Prostate gland (tissue), 2 donors: ENCODE measurements around the gene SLC23A3.

Experiments used
- POLR2A ChIP-seq: fragments of 450-650 bp; IDR thresholded peaks from one replicate; pipeline ENCODE4 v1.6.1; 2016; ENCODE audit warnings: antibody characterized with exemption, mild to moderate bottlenecking
- POLR2AphosphoS5 ChIP-seq: sonication (generic); formaldehyde crosslinking; IDR thresholded peaks from one replicate; pipeline ENCODE4 v1.6.1; 2017; ENCODE audit warnings: antibody characterized with exemption
- TF ChIP-seq, protein P1 (sequence below), 4 experiments: fragments of 200-600 bp in 2 of 4; fragments of 450-650 bp in 2 of 4; sonication (generic) in 2 of 4; IDR thresholded peaks; 1 replicate in 3 of 4; 2 replicates in 1 of 4; pipeline ENCODE4 v1.5.1; 2016 to 2019; ENCODE audit warnings: antibody characterized with exemption in 4 of 4, mild to moderate bottlenecking in 2 of 4, moderate library complexity in 2 of 4

DNA sequence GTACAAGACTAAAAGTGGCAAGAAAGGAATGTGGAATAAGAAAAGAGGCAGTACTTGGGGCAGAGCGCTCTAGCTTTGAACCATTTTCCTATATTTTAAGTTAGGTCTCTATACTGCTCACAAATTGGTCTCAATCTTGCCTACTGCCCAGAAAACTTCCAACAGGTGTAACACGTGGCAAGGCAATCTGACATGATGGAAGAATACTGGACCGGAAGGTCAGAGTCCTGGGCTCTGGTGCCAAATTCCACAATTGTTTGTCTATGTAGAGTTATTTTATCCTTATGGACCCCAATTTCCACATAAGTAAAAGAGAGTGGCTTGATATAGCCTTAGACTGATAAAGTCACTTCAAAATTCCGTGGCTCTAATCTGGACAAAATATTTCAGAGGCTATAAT is 38.1 kb downstream of the SLC23A3 start:
- no peak for TF ChIP-seq POLR2A
- TF ChIP-seq, protein P1, sequence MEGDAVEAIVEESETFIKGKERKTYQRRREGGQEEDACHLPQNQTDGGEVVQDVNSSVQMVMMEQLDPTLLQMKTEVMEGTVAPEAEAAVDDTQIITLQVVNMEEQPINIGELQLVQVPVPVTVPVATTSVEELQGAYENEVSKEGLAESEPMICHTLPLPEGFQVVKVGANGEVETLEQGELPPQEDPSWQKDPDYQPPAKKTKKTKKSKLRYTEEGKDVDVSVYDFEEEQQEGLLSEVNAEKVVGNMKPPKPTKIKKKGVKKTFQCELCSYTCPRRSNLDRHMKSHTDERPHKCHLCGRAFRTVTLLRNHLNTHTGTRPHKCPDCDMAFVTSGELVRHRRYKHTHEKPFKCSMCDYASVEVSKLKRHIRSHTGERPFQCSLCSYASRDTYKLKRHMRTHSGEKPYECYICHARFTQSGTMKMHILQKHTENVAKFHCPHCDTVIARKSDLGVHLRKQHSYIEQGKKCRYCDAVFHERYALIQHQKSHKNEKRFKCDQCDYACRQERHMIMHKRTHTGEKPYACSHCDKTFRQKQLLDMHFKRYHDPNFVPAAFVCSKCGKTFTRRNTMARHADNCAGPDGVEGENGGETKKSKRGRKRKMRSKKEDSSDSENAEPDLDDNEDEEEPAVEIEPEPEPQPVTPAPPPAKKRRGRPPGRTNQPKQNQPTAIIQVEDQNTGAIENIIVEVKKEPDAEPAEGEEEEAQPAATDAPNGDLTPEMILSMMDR (IDR thresholded peaks at IDR 0.05) = no peak
- no peak for TF ChIP-seq POLR2AphosphoS5
